Right ventricle myocardium superior (tissue), 1 donor: Measurements from ENCODE around the gene SLFN13. TPM values are rescaled to one million over a fixed set of nuclear protein-coding genes. Genes with fewer than 3 reads are reported as not detected.

Experiments
- total RNA-seq: library from RNA; stranded (reverse); fragmentation: NEBNext Ultra II Directional; extraction: Animal tissue kit (Norgen Biotek cat#: 25700); gene quantifications from one replicate; pipeline ENCODE4 v1.2.1, GENCODE V29; 2021
- donor health status: DM: no; HTN: yes; CAD: no; lungs with severe emphysema.

The SLFN13 gene
- total RNA-seq, 1 donor from 2014 or later: 5.4 TPM

Other genes starting within 250 kb of the SLFN13 start
- 11.4 TPM for gene SLFN5, start 205.7 kb downstream of the SLFN13 start, total RNA-seq
- gene SLFN11, start 75.1 kb downstream of the SLFN13 start, total RNA-seq: 16.8 TPM
- gene SLFN12, start 16.3 kb downstream of the SLFN13 start, total RNA-seq: 3.3 TPM
- gene SLFN12L, start 88.9 kb upstream of the SLFN13 start, total RNA-seq: 0.19 TPM
- not detected for gene SLFN14, start 112.1 kb upstream of the SLFN13 start, total RNA-seq
- 7.0 TPM for gene PEX12, start 129.8 kb upstream of the SLFN13 start, total RNA-seq
- 112 TPM for gene AP2B1, start 138.6 kb upstream of the SLFN13 start, total RNA-seq